Measurements from ENCODE around the gene ACTR3.

ACTR3 gene

GRCh38 chr2:113886479-113887008 lies 3.3 kb upstream of the ACTR3 start:
- in situ Hi-C loops (cut with MboI; ENCODE audit: low sequenced_read_pairs, unreplicated experiment) = no loop called here
- DNase-seq (ENCODE audit: low spot score) = peak; percentile 85

GRCh38 chr2:113887009-113887792 lies 2.7 kb upstream of the ACTR3 start:
- in situ Hi-C loops (cut with MboI; ENCODE audit: low sequenced_read_pairs, unreplicated experiment) = no loop called here
- DNase-seq (ENCODE audit: low spot score) = no peak
- TF ChIP-seq CTCF (IDR thresholded peaks at IDR 0.05; ENCODE audit: borderline replicate concordance, control extremely low read depth, extremely low read depth, insufficient read depth, missing control alignments) = no peak

More at GRCh38 chr2:113886479-113887008, 3.3 kb upstream of the ACTR3 start:
- TF ChIP-seq CTCF (IDR thresholded peaks at IDR 0.05; ENCODE audit: borderline replicate concordance, control extremely low read depth, extremely low read depth, insufficient read depth, missing control alignments) = no peak

GRCh38 chr2:113888641-113889470 lies 1.0 kb upstream of the ACTR3 start:
- no peak for DNase-seq (ENCODE audit: low spot score)
- no peak for TF ChIP-seq CTCF (IDR thresholded peaks at IDR 0.05; ENCODE audit: borderline replicate concordance, control extremely low read depth, extremely low read depth, insufficient read depth, missing control alignments)
- in situ Hi-C loops (cut with MboI; ENCODE audit: low sequenced_read_pairs, unreplicated experiment) = no loop called here

- TF ChIP-seq CTCF (IDR thresholded peaks at IDR 0.05; ENCODE audit: borderline replicate concordance, control extremely low read depth, extremely low read depth, insufficient read depth, missing control alignments) = no peak
- peak; percentile 56 for DNase-seq (ENCODE audit: low spot score)
- in situ Hi-C loops (cut with MboI; ENCODE audit: low sequenced_read_pairs, unreplicated experiment) = no loop called here
These were observed 655 bp downstream of the ACTR3 start for GRCh38 chr2:113890253-113891235.

- no peak for TF ChIP-seq CTCF (IDR thresholded peaks at IDR 0.05; ENCODE audit: borderline replicate concordance, control extremely low read depth, extremely low read depth, insufficient read depth, missing control alignments)
- DNase-seq (ENCODE audit: low spot score) = no peak
- in situ Hi-C loops (cut with MboI; ENCODE audit: low sequenced_read_pairs, unreplicated experiment) = no loop called here
These were observed 1.5 kb downstream of the ACTR3 start for GRCh38 chr2:113891265-113891959.
